Measurements from ENCODE around the gene PANX2. TPM values are rescaled to one million over a fixed set of nuclear protein-coding genes. Genes with fewer than 3 reads are reported as not detected.

PANX2 gene
- total RNA-seq, 1 donor, result under 0.01 TPM

DNA sequence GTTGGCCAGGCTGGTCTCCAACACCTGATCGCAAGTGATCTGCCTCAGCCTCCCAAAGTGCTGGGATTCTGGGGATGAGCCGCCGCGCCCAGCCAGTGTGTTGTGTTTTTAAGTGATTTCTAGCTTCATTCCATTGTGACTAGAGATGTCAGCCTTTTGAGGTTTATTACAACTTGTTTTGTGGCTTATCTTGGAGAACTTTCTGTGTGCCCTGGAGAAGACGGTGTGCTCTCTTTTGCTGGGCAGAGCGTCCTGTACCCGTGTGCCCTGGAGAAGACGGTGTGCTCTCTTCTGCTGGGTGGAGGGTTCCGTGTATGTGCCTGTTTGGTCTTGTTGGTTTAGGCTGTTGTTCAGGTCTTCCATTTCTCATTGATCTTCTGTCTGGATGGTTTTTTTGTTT, 42.7 kb downstream of the PANX2 start:
- no peak for DNase-seq (ENCODE audit: insufficient read length, low spot score, missing footprints)
- H4K20me1 ChIP-seq (ENCODE audit: insufficient read depth, low read length), result peaks cover 48% of the 10 kb centered on the region
- no peak overlapping the region for H3K4me2 ChIP-seq (ENCODE audit: insufficient read depth, low read length)
- peaks cover 66% of the 10 kb centered on the region for H3K36me3 ChIP-seq (ENCODE audit: insufficient read depth, low read length)
- H3K4me1 ChIP-seq (ENCODE audit: insufficient read depth, low read length), result no peaks in the 10 kb centered on the region
- no peak overlapping the region for H3K27ac ChIP-seq (ENCODE audit: low read depth, low read length)
- no peak overlapping the region for H3K4me3 ChIP-seq (ENCODE audit: insufficient read depth, low read length)
- peaks cover 46% of the 10 kb centered on the region for H3K79me2 ChIP-seq (ENCODE audit: insufficient read depth, low read length)
- H2AFZ ChIP-seq (ENCODE audit: low read length), result no peak overlapping the region
- no peaks in the 10 kb centered on the region for H3K27me3 ChIP-seq (ENCODE audit: insufficient read depth, low read length)
- TF ChIP-seq, protein P1, sequence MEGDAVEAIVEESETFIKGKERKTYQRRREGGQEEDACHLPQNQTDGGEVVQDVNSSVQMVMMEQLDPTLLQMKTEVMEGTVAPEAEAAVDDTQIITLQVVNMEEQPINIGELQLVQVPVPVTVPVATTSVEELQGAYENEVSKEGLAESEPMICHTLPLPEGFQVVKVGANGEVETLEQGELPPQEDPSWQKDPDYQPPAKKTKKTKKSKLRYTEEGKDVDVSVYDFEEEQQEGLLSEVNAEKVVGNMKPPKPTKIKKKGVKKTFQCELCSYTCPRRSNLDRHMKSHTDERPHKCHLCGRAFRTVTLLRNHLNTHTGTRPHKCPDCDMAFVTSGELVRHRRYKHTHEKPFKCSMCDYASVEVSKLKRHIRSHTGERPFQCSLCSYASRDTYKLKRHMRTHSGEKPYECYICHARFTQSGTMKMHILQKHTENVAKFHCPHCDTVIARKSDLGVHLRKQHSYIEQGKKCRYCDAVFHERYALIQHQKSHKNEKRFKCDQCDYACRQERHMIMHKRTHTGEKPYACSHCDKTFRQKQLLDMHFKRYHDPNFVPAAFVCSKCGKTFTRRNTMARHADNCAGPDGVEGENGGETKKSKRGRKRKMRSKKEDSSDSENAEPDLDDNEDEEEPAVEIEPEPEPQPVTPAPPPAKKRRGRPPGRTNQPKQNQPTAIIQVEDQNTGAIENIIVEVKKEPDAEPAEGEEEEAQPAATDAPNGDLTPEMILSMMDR (IDR thresholded peaks at IDR 0.05; ENCODE audit: extremely low read depth, low read depth, low read length), result no peak
- no peaks in the 10 kb centered on the region for H3K9me3 ChIP-seq (ENCODE audit: low read depth, low read length)

- no peak overlapping the region for H2AFZ ChIP-seq (ENCODE audit: low read length)
- peaks cover 70% of the 10 kb centered on the region for H3K36me3 ChIP-seq (ENCODE audit: insufficient read depth, low read length)
- no peaks in the 10 kb centered on the region for H3K4me1 ChIP-seq (ENCODE audit: insufficient read depth, low read length)
- DNase-seq (ENCODE audit: insufficient read length, low spot score, missing footprints), result no peak
- no peaks in the 10 kb centered on the region for H3K27me3 ChIP-seq (ENCODE audit: insufficient read depth, low read length)
- peaks cover 40% of the 10 kb centered on the region for H3K79me2 ChIP-seq (ENCODE audit: insufficient read depth, low read length)
- H3K4me3 ChIP-seq (ENCODE audit: insufficient read depth, low read length), result no peak overlapping the region
- no peak overlapping the region for H3K27ac ChIP-seq (ENCODE audit: low read depth, low read length)
- peaks cover 35% of the 10 kb centered on the region for H4K20me1 ChIP-seq (ENCODE audit: insufficient read depth, low read length)
- TF ChIP-seq, protein P1 (IDR thresholded peaks at IDR 0.05; ENCODE audit: extremely low read depth, low read depth, low read length), result no peak
- no peak overlapping the region for H3K4me2 ChIP-seq (ENCODE audit: insufficient read depth, low read length)
- H3K9me3 ChIP-seq (ENCODE audit: low read depth, low read length), result no peaks in the 10 kb centered on the region
Measured at GRCh38 chr22:50215297-50216054, 44.9 kb downstream of the PANX2 start.

GRCh38 chr22:50216055-50216683, 45.6 kb downstream of the PANX2 start:
- no peak overlapping the region for H3K27ac ChIP-seq (ENCODE audit: low read depth, low read length)
- H3K4me1 ChIP-seq (ENCODE audit: insufficient read depth, low read length), result no peaks in the 10 kb centered on the region
- peaks cover 32% of the 10 kb centered on the region for H4K20me1 ChIP-seq (ENCODE audit: insufficient read depth, low read length)
- H2AFZ ChIP-seq (ENCODE audit: low read length), result no peak overlapping the region
- H3K4me3 ChIP-seq (ENCODE audit: insufficient read depth, low read length), result no peak overlapping the region
- peaks cover 70% of the 10 kb centered on the region for H3K36me3 ChIP-seq (ENCODE audit: insufficient read depth, low read length)
- H3K79me2 ChIP-seq (ENCODE audit: insufficient read depth, low read length), result peaks cover 33% of the 10 kb centered on the region
- H3K4me2 ChIP-seq (ENCODE audit: insufficient read depth, low read length), result no peak overlapping the region
- no peak for DNase-seq (ENCODE audit: insufficient read length, low spot score, missing footprints)
- H3K9me3 ChIP-seq (ENCODE audit: low read depth, low read length), result no peaks in the 10 kb centered on the region
- TF ChIP-seq, protein P1 (IDR thresholded peaks at IDR 0.05; ENCODE audit: extremely low read depth, low read depth, low read length), result no peak
- no peaks in the 10 kb centered on the region for H3K27me3 ChIP-seq (ENCODE audit: insufficient read depth, low read length)
